ENCODE results near the gene APPBP2. TPM values are rescaled to one million over a fixed set of nuclear protein-coding genes. Genes with fewer than 3 reads are reported as not detected.

The APPBP2 gene
- total and polyA plus RNA-seq, 8 donors, result 4.0 to 29.6 (median 18.3) TPM

DNA sequence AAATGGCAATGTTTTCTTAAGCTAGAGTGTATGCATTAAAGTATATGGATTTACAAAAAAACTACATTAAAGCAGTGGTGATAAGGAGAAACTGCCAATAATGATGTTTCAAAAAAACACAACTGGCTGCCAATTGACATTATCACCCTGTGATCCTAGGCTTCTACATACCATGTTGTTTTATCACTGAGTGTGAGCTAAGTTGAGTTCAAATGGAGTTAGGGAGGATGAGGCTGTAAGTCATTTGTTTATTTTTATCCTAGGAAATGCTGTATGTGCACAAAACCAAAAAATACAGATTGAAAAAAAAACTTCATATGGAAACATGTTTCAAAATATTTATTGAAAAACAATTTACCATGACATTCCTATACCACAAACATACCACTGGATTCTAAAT is 80.9 kb downstream of the APPBP2 start:
- intact Hi-C loops (cut with DNase I), result no loop called here
- no peak for FAIRE-seq

DNA sequence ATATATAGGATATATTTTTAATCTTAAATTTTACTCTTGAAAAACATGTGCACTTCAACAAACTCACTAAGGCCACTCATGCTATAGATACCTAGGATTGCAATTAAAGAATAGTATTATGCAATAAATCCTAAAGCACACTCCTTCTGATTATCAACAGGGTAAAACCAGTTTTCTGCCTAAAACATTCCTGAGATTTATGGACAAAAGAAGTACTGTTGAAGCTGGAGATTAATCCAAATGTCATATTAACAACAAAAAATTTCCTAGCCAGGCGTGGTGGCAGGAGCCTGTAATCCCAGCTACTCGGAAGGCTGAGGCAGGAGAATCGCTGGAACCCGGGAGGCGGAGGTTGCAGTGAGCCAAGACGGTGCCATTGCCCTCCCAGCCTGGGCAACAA is 82.3 kb downstream of the APPBP2 start:
- WGBS, 2 donors, result 66 to 68% methylated on average over 6 of the region's 6 CpGs
- no peak for DNase-seq
- Histone ChIP-seq H3K27ac (no peak overlapping the region), H3K27me3 (no peaks in the 10 kb centered on the region), H3K4me3 (no peak overlapping the region), H3K9me3 (no peaks in the 10 kb centered on the region), H3K36me3 (peaks cover 0 to 11% (median 10%) of the 10 kb centered on the region in 3 donors), H3K4me1 (no peaks in the 10 kb centered on the region)
- no peak for FAIRE-seq
- intact Hi-C loops (cut with DNase I), result no loop called here
- TF ChIP-seq, protein P1, sequence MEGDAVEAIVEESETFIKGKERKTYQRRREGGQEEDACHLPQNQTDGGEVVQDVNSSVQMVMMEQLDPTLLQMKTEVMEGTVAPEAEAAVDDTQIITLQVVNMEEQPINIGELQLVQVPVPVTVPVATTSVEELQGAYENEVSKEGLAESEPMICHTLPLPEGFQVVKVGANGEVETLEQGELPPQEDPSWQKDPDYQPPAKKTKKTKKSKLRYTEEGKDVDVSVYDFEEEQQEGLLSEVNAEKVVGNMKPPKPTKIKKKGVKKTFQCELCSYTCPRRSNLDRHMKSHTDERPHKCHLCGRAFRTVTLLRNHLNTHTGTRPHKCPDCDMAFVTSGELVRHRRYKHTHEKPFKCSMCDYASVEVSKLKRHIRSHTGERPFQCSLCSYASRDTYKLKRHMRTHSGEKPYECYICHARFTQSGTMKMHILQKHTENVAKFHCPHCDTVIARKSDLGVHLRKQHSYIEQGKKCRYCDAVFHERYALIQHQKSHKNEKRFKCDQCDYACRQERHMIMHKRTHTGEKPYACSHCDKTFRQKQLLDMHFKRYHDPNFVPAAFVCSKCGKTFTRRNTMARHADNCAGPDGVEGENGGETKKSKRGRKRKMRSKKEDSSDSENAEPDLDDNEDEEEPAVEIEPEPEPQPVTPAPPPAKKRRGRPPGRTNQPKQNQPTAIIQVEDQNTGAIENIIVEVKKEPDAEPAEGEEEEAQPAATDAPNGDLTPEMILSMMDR (IDR thresholded peaks at IDR 0.05), result no peak
- ATAC-seq, result peak in 1 of 4 donors; percentile 60

More for the DNA sequence above, 80.9 kb downstream of the APPBP2 start:
- Histone ChIP-seq H3K4me3 (no peak overlapping the region), H3K9me3 (no peaks in the 10 kb centered on the region), H3K27me3 (no peaks in the 10 kb centered on the region), H3K36me3 (peaks cover 0 to 16% (median 11%) of the 10 kb centered on the region in 3 donors), H3K4me1 (no peaks in the 10 kb centered on the region), H3K27ac (no peak overlapping the region)
- DNase-seq (no peak), ATAC-seq (no peak)
- TF ChIP-seq, protein P1 (IDR thresholded peaks at IDR 0.05), result no peak

DNA sequence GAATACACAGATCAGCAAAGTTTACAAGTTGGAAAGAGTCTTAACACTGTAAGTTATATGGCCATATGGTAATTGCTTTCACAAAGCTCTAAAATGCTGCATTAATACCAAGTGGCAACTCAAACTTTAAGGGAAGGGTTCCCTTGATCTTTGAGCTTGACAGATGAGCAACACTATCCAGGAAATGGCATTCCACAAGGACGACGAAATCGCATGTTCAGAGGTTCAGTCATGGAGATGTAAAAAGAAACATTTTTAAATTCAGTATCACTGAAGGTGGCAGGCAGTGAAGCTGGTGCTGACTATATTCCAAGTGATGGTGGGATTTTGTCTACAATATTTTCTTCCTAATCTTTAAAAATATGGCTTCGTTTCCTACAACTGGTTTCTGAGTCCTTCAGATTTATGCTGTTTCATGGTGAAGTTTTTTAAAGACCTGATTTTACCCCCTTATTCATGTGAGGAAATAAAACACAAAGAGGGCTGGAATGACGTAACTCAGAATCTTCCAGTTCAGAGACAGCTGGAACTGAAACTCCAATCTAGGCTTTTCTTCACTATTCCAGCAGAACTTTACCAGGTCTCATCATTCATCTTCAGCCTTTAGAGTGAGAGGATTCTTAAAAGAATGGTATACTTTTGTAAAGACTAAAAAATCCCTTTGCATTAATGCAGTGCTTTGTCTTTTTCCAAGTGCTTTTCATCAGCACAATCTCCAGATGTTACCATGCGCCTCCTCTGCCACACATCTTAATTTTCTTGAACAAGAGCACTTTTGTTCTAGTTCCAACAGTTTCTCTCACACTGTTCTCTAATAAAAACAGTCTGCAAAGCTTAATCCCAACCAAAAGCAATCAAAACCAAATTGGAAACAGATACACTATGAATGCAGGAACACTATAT is 83.5 kb downstream of the APPBP2 start:
- Histone ChIP-seq H3K27me3 (no peaks in the 10 kb centered on the region), H3K4me1 (no peaks in the 10 kb centered on the region), H3K4me3 (no peak overlapping the region), H3K36me3 (peaks cover 0 to 8% (median 0%) of the 10 kb centered on the region in 3 donors), H3K9me3 (no peaks in the 10 kb centered on the region), H3K27ac (no peak overlapping the region)
- DNase-seq (no peak), ATAC-seq (no peak), FAIRE-seq (no peak)
- intact Hi-C loops (cut with DNase I), result no loop called here
- TF ChIP-seq, protein P1 (IDR thresholded peaks at IDR 0.05), result no peak
- 70 to 79% methylated on average over 6 of the region's 6 CpGs for WGBS, 2 donors

DNA sequence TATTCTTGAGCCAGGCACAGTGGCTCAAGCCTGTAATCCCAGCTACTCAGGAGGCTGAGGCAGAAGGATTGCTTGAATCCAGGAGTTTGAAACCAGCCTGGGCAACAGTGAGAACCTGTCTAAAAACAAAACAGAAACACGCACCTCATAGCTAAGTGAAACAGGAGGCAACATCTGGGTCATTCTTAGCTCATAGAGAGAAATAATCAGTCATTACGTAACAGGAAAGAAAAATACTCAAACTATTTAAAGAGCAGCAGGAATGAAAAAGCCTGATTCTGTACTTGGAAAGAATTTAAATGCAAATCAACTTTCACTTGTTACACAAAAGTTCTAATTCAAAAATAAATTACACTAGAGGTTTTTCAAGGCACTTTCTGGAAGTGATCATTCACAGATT is 86.5 kb downstream of the APPBP2 start:
- Histone ChIP-seq H3K27me3 (no peaks in the 10 kb centered on the region), H3K27ac (no peak overlapping the region), H3K4me1 (no peaks in the 10 kb centered on the region), H3K36me3 (no peaks in the 10 kb centered on the region), H3K4me3 (no peak overlapping the region), H3K9me3 (no peaks in the 10 kb centered on the region)
- ATAC-seq (no peak), FAIRE-seq (no peak), DNase-seq (no peak)
- WGBS, 2 donors, result 10 to 19% methylated on average over 2 of the region's 2 CpGs
- TF ChIP-seq, protein P1 (IDR thresholded peaks at IDR 0.05), result no peak
- intact Hi-C loops (cut with DNase I), result loop anchor here in 1 of 3 donors (10.0 kb wide), 1 partner anchor 345 kb away; no protein-coding TSS in a partner anchor

DNA sequence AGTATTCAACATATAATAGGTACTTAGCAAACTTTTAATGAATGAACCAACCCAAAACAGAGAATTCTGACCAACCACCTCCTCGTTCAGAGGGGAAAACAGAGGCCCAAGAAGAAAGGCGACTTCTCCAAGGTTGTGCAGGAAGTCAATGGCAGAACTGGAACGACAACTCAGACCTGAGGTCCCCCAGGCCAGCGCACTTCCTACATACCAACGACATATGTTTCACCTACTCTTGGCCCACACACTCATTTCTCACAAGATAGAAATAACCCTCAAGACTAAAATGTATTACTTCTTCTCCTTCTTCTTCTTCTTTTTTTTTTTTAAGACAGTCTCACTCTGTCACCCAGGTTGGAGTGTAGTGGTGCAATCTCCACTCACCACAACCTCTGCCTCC is 89.4 kb downstream of the APPBP2 start:
- no peak for DNase-seq
- ATAC-seq, result no peak
- H3K4me3 ChIP-seq, result no peak overlapping the region
- no peaks in the 10 kb centered on the region for H3K9me3 ChIP-seq
- no peaks in the 10 kb centered on the region for H3K4me1 ChIP-seq
- no peaks in the 10 kb centered on the region for H3K36me3 ChIP-seq
- TF ChIP-seq, protein P1 (IDR thresholded peaks at IDR 0.05), result no peak
- intact Hi-C loops (cut with DNase I), result loop anchor here in 1 of 3 donors (10.0 kb wide), 1 partner anchor 342 kb away; no protein-coding TSS in a partner anchor
- 49 to 51% methylated on average over 5 of the region's 5 CpGs for WGBS, 2 donors
- FAIRE-seq, result no peak
- H3K27ac ChIP-seq, result no peak overlapping the region
- no peaks in the 10 kb centered on the region for H3K27me3 ChIP-seq

All from pancreas (tissue), 10 donors.